HepG2 (cell line): Measurements from ENCODE around the gene PIK3C2B. TPM values are rescaled to one million over a fixed set of nuclear protein-coding genes. Genes with fewer than 3 reads are reported as not detected.

Experiments used
- ATAC-seq: fragments of 200-7000 bp; cut with Tn5 transposase; 3 replicates; pipeline ENCODE4 v1.9.1; 2020; ENCODE audit warnings: mild to moderate bottlenecking, moderate library complexity
- BruUV-seq: library from RNA; stranded (reverse); fragments of 400-500 nt; replicated peaks from 2 replicates; lab custom pipeline; 2021; lab: Mats Ljungman, UMichigan
- CTCF ChIA-PET: fragments of 300-600 bp; formaldehyde crosslinking; extraction: SDS; loops from one replicate; lab custom pipeline; 2021; ENCODE audit warnings: low total read pairs, inconsistent platforms, low intra/inter-chr PET ratio; lab: Yijun Ruan, JAX
- POLR2A ChIA-PET: fragments of 350-600 bp; sonication (Branson Sonifier 250); formaldehyde crosslinking; loops from one replicate; lab custom pipeline; 2020; ENCODE audit warnings: antibody characterized with exemption, inconsistent platforms; lab: Yijun Ruan, JAX
- DNase-seq: peaks from one replicate; pipeline ENCODE4 v3.0.0-alpha.2; 2015; ENCODE audit warnings: low spot score
- FAIRE-seq: peaks from 3 replicates; lab custom pipeline; 2011; peaks lifted over from hg19 to GRCh38; lab: Jason Lieb, UNC
- H2AFZ ChIP-seq: one replicate; pipeline ENCODE4 v1.6.1; 2011; ENCODE audit warnings: low read length, inconsistent platforms
- H3K27ac ChIP-seq: fragments of 300-600 bp; 3 replicates; pipeline ENCODE4 v1.8.0; 2011; ENCODE audit warnings: mixed run types, mild to moderate bottlenecking, mixed read lengths, low read length, inconsistent platforms; ENCODE audit not compliant: insufficient read depth; ENCODE audit errors: extremely low read length
- H3K27me3 ChIP-seq, 2 experiments: fragments of 200-600 bp in 1 of 2; 2 replicates in 1 of 2; 3 replicates in 1 of 2; pipeline versions ENCODE4 v1.6.0 to v1.8.0; 2011; ENCODE audit warnings: low read length in 2 of 2, mild to moderate bottlenecking in 2 of 2, moderate library complexity in 2 of 2, inconsistent platforms in 1 of 2; ENCODE audit not compliant: insufficient read depth in 2 of 2, control insufficient read depth in 1 of 2
- H3K36me3 ChIP-seq, 2 experiments: fragments of 200-600 bp in 1 of 2; replicated peaks in 1 of 2; 2 replicates in 1 of 2; 3 replicates in 1 of 2; pipeline versions ENCODE4 v1.5.1 to v1.8.0; 2011; ENCODE audit warnings: low read length in 2 of 2, inconsistent platforms in 1 of 2; ENCODE audit not compliant: insufficient read depth in 2 of 2, control insufficient read depth in 1 of 2
- H3K4me1 ChIP-seq: 2 replicates; pipeline ENCODE4 v1.5.1; 2012; ENCODE audit warnings: low read length, inconsistent platforms; ENCODE audit not compliant: insufficient read depth
- H3K4me2 ChIP-seq: 2 replicates; pipeline ENCODE4 v1.6.0; 2011; ENCODE audit warnings: low read depth, low read length, inconsistent platforms
- H3K4me3 ChIP-seq, 3 experiments: fragments of 200-600 bp in 1 of 3; sonication (generic), shearing (Covaris generic) in 1 of 3; replicated peaks in 1 of 3; 2 replicates each; pipeline ENCODE4 v1.5.1; 2011 to 2016; ENCODE audit warnings: low read length in 3 of 3, inconsistent platforms in 2 of 3, low read depth in 2 of 3, mild to moderate bottlenecking in 2 of 3, control low read depth in 1 of 3, mixed read lengths in 1 of 3; ENCODE audit not compliant: insufficient read depth in 1 of 3
- H3K79me2 ChIP-seq: one replicate; pipeline ENCODE4 v1.6.1; 2011; ENCODE audit warnings: low read length, inconsistent platforms; ENCODE audit not compliant: insufficient read depth
- H3K9ac ChIP-seq: 2 replicates; pipeline ENCODE4 v1.6.0; 2011; ENCODE audit warnings: mild to moderate bottlenecking, low read depth, low read length, inconsistent platforms; ENCODE audit not compliant: insufficient read depth
- H3K9me3 ChIP-seq: 2 replicates; pipeline ENCODE4 v1.5.1; 2012; ENCODE audit warnings: mild to moderate bottlenecking, low read length
- H4K20me1 ChIP-seq: 2 replicates; pipeline ENCODE4 v1.6.0; 2011; ENCODE audit warnings: inconsistent platforms, mild to moderate bottlenecking, low read length, moderate library complexity; ENCODE audit not compliant: insufficient read depth
- CBX2 ChIP-seq, 2 experiments: fragments of 200-600 bp in 1 of 2; sonication (generic); formaldehyde crosslinking in 1 of 2; IDR thresholded peaks; 2 replicates each; pipeline versions ENCODE4 v1.7.0 to v1.8.1; 2018 to 2022; ENCODE audit warnings: low read depth in 2 of 2, low read length in 1 of 2, mild to moderate bottlenecking in 1 of 2, missing genetic modification reagents in 1 of 2
- GMEB2 ChIP-seq: IDR thresholded peaks from 2 replicates; pipeline ENCODE4 v1.6.1; 2016; ENCODE audit warnings: missing biosample characterization, missing genetic modification reagents, low read depth
- GZF1 ChIP-seq: sonication (generic); formaldehyde crosslinking; IDR thresholded peaks from 2 replicates; pipeline ENCODE4 v1.5.1; 2020; ENCODE audit warnings: mild to moderate bottlenecking, missing genetic modification reagents
- HNF4A ChIP-seq: sonication (generic); formaldehyde crosslinking; IDR thresholded peaks from 2 replicates; pipeline ENCODE4 v1.4.0; 2020; ENCODE audit warnings: missing genetic modification reagents
- MEF2D ChIP-seq: sonication (generic); formaldehyde crosslinking; IDR thresholded peaks from 2 replicates; pipeline ENCODE4 v1.5.1; 2020; ENCODE audit warnings: mild to moderate bottlenecking, missing genetic modification reagents
- NFYB ChIP-seq: sonication (generic); formaldehyde crosslinking; IDR thresholded peaks from 2 replicates; pipeline ENCODE4 v1.4.0; 2020; ENCODE audit warnings: missing genetic modification reagents
- POGK ChIP-seq: sonication (generic); formaldehyde crosslinking; conservative IDR thresholded peaks from 2 replicates; pipeline ENCODE4 v1.8.0; 2022; ENCODE audit warnings: mild to moderate bottlenecking, moderate library complexity, missing genetic modification reagents
- SRY ChIP-seq: sonication (generic); formaldehyde crosslinking; IDR thresholded peaks from 2 replicates; pipeline ENCODE4 v1.8.0; 2022; ENCODE audit warnings: mild to moderate bottlenecking, missing genetic modification reagents
- ZNF225 ChIP-seq: sonication (generic); formaldehyde crosslinking; IDR thresholded peaks from 2 replicates; pipeline ENCODE4 v1.4.0; 2020; ENCODE audit warnings: mild to moderate bottlenecking, missing genetic modification reagents
- ZNF652 ChIP-seq: IDR thresholded peaks from 2 replicates; pipeline ENCODE4 v1.6.1; 2016; ENCODE audit warnings: low read depth, borderline replicate concordance
- WGBS: methylation state at CpG from one replicate; pipeline ENCODE4 v1.1.6; 2017; ENCODE audit warnings: low lambda C conversion rate; 5-methylcytosine and 5-hydroxymethylcytosine counted together
- in situ Hi-C: cut with HindIII; loops from 2 replicates; pipeline ENCODE4 v1.10.0; 2017; ENCODE audit warnings: low pct_unique_long_range_greater_than_20kb; ENCODE audit not compliant: extremely low pct_ligation_motif_present
- intact Hi-C: fragments of 100-400 bp; cut with micrococcal nuclease; formaldehyde crosslinking; loops from one replicate; pipeline ENCODE4 v1.10.0; 2022; ENCODE audit not compliant: unreplicated experiment
- polyA plus RNA-seq, 8 experiments: library from polyadenylated mRNA; depleted of rRNA in 3 of 8; stranded (reverse) in 7 of 8; unstranded in 1 of 8; fragments of >200 nt; fragmentation: Illumina TruSeq in 4 of 8; extraction: Trizol in 4 of 8; gene quantifications; 2 replicates each; pipeline versions ENCODE4 v1.2.1 to v1.2.3, GENCODE V29; 2011 to 2016; ENCODE audit warnings: low read depth in 4 of 8, missing spikeins in 1 of 8, mixed read lengths in 1 of 8; ENCODE audit not compliant: insufficient read depth in 1 of 8
- total RNA-seq, 5 experiments: library from RNA; depleted of rRNA; stranded (reverse); fragments of >200 nt; fragmentation: Illumina TruSeq; extraction: Trizol; gene quantifications; 2 replicates each; pipeline ENCODE4 v1.2.3, GENCODE V29; 2016; ENCODE audit warnings: low read depth in 1 of 5

The PIK3C2B gene
- total and polyA plus RNA-seq, 2 of the 13 experiments (the other 11 are each of a cell fraction or from before 2014, with no cell fraction given) = 3.4 to 4.5 TPM

- H3K4me1 ChIP-seq = peaks cover 31% of the 10 kb centered on the region
- H3K36me3 ChIP-seq = no peaks in the 10 kb centered on the region
- H3K27ac ChIP-seq = no peak overlapping the region
- DNase-seq = no peak
- H2AFZ ChIP-seq = no peak overlapping the region
- no peak for TF ChIP-seq NFYB (CRISPR knock-in tag)
- peak; percentile 64; the same call in 1 of the 2 replicates for TF ChIP-seq ZNF652 (CRISPR knock-in tag)
- no peak for TF ChIP-seq GMEB2
- TF ChIP-seq, all 625 proteins: peak for 1
- Histone ChIP-seq H3K9me3 (no peaks in the 10 kb centered on the region), H3K27me3 (peaks cover 0 to 46% of the 10 kb centered on the region in 2 experiments; a peak in 4 of 5 replicates), H3K4me3 (peak overlapping the region in 2 of 3 experiments; percentile 14 to 93; a peak in 2 of 6 replicates), H3K4me2 (peak overlapping the region; percentile 100), H4K20me1 (no peaks in the 10 kb centered on the region), H3K79me2 (no peaks in the 10 kb centered on the region), H3K9ac (no peak overlapping the region)
- intact Hi-C loops = loop anchor here (2.0 kb wide), 1 partner anchor 49 kb away; no protein-coding TSS in a partner anchor
- ATAC-seq (no peak), FAIRE-seq (no peak)
- in situ Hi-C loops = no loop called here
- BruUV-seq = no TSS peak
- ChIA-PET POLR2A (no interaction called here), CTCF (interaction anchor here (2.5 kb wide), 1 partner anchor 50 kb away, joined by 10 read pairs; no protein-coding TSS in a partner anchor)
- WGBS = 0% methylated on average over 6 of the region's 6 CpGs
Measured at GRCh38 chr1:204495777-204496176, 1.2 kb upstream of the PIK3C2B start.

GRCh38 chr1:204495078-204495753, 611 bp upstream of the PIK3C2B start:
- no TSS peak for BruUV-seq
- no peak for DNase-seq

More at GRCh38 chr1:204495078-204495753, 611 bp upstream of the PIK3C2B start:
- Histone ChIP-seq H3K9me3 (no peaks in the 10 kb centered on the region), H3K4me1 (peaks cover 31% of the 10 kb centered on the region), H3K4me2 (peak overlapping the region; percentile 100), H3K27me3 (peaks cover 0 to 46% of the 10 kb centered on the region in 2 experiments; a peak in 4 of 5 replicates), H3K9ac (peak overlapping the region; percentile 83), H3K36me3 (no peaks in the 10 kb centered on the region), H3K27ac (no peak overlapping the region), H3K4me3 (peak overlapping the region; percentile 78 to 93 (median 90)), H2AFZ (peak overlapping the region; percentile 76), H3K79me2 (no peaks in the 10 kb centered on the region)
- intact Hi-C loops = loop anchor here (2.0 kb wide), 1 partner anchor 48 kb away; no protein-coding TSS in a partner anchor
- FAIRE-seq = no peak
- POLR2A ChIA-PET = interaction anchor here (1.0 to 2.7 kb wide), 7 partner anchors 9 to 59 kb away, joined by 5 to 25 read pairs (median 7); partner anchors contain the start of gene MDM4
- CTCF ChIA-PET = interaction anchor here (2.1 to 2.5 kb wide), 2 partner anchors 8 to 49 kb away, joined by 8 to 10 read pairs; no protein-coding TSS in a partner anchor
- ATAC-seq = no peak
- in situ Hi-C loops = no loop called here
- TF ChIP-seq CBX2 (IDR thresholded peaks at IDR 0.05; ENCODE audit: low read depth, low read length) = peak; percentile 59
- no peak for TF ChIP-seq CBX2 (CRISPR knock-in tag; IDR thresholded peaks at IDR 0.05; ENCODE audit: low read depth)
- no peak for TF ChIP-seq ZNF225
- TF ChIP-seq MEF2D (CRISPR knock-in tag) = no peak
- peak; percentile 18; the same call in 1 of the 2 replicates for TF ChIP-seq POGK (CRISPR knock-in tag)
- TF ChIP-seq HNF4A (CRISPR knock-in tag) = no peak
- peak; percentile 99 for TF ChIP-seq GZF1
- TF ChIP-seq SRY = no peak
- TF ChIP-seq, all 625 proteins: peak for 3
- 3% methylated on average over 17 of the region's 17 CpGs for WGBS
- H4K20me1 ChIP-seq = no peaks in the 10 kb centered on the region
